A549 treated with CORT108297 at 1 μM for 4 hours (cell line): ENCODE results near the gene GPR155. TPM values are rescaled to one million over a fixed set of nuclear protein-coding genes. Genes with fewer than 3 reads are reported as not detected.

Source experiments
- total RNA-seq: library from RNA; stranded (reverse); fragments of 200-300 nt; extraction: Qiagen RNA extraction; gene quantifications from 5 replicates; pipeline ENCODE4 v1.2.3, GENCODE V29; 2022

The GPR155 gene
- 0.26 to 0.69 TPM (median 0.35 TPM) in 5 replicates for total RNA-seq

GRCh38 chr2:174486563-174487107 is at the start of gene GPR155:
Gene GPR155 (minus strand): TSS chr2:174487029. CDS start chr2:174481956, 5,073 bp downstream.

DNA sequence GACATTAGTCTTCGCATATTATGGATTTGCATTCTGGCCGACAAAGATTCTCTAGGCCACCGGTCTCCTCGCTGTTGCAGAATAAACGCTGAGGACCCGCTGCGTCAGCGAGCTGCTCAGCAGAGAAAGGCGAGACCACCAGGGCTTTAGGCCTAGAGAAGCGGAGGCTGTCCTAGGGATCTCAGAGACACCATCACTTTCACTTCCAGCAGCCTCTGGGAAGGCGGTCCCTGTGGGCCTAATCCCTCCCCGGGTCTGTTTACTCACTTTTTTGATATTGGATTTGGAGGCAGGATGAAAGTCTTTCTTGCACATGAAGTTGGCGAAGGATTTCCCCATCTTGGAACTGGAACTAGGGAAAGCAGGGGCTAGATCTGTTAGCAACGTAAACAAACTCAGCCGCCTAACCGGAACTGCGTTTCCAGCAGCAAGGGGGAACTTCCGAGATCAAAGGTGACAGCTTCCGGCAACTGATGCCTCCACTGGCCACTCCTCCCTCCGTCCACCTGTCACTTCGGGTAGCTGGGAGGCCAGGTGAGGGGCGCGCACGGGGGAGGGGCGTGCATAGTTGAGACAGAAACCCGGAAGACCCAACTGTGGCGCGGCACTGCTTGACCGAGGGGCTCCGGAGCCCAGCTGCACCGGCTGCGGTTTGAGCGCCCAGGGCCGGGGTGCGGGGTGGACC is 91.4 kb downstream of the GPR155 start, which contains the start of gene SCRN3:
SCRN3 (plus strand) TSS at position 447 of the 685 bp plus-strand sequence. CDS start 2,554 bp downstream, outside the sequence.

Other genes with a start within 250 kb of the GPR155 start
- gene OLA1, start 238.5 kb downstream of the GPR155 start, total RNA-seq = 119 to 130 TPM (median 124 TPM) in 5 replicates
- gene SP9, start 152.1 kb downstream of the GPR155 start, total RNA-seq = 2.0 to 3.2 TPM (median 2.8 TPM) in 5 replicates
- gene SCRN3, start 91.3 kb downstream of the GPR155 start, total RNA-seq = 13.8 to 16.6 TPM (median 15.0 TPM) in 5 replicates
- gene WIPF1, start 110.8 kb upstream of the GPR155 start, total RNA-seq = 16.9 to 26.7 TPM (median 22.5 TPM) in 5 replicates